HuH-7 (cell line): ENCODE measurements around the gene SMIM22.
A peak's percentile ranks its signal among the peaks of the same experiment; 100 is the strongest.
"Not testable (repeated sequence)": the region's sequence is repeated elsewhere in the genome, so short reads cannot be mapped to it uniquely, and the experiment has no call there.

Source experiments
- DNase-seq: peaks from one replicate; pipeline ENCODE4 v3.0.0; 2011; ENCODE audit warnings: low spot score

The SMIM22 gene

GRCh38 chr16:4768549-4769305, 26.4 kb upstream of the SMIM22 start:
- peak; percentile 94 for DNase-seq

- no peak for DNase-seq
Measured at GRCh38 chr16:4769306-4769638, 25.9 kb upstream of the SMIM22 start.

- no peak for DNase-seq
Measured at GRCh38 chr16:4771646-4772045, 23.5 kb upstream of the SMIM22 start.

- DNase-seq: no peak
Measured at GRCh38 chr16:4772351-4772750, 22.8 kb upstream of the SMIM22 start.

- DNase-seq: no peak
Measured at GRCh38 chr16:4775005-4775404, 20.2 kb upstream of the SMIM22 start.

- DNase-seq: no peak
Measured at GRCh38 chr16:4776141-4776705, 18.9 kb upstream of the SMIM22 start.

- no peak for DNase-seq
Measured at GRCh38 chr16:4777339-4778049, 17.7 kb upstream of the SMIM22 start.

GRCh38 chr16:4778050-4778392, 17.1 kb upstream of the SMIM22 start:
- no peak for DNase-seq

- no peak for DNase-seq
Measured at GRCh38 chr16:4780235-4780634, 14.9 kb upstream of the SMIM22 start.

- DNase-seq: no peak
Measured at GRCh38 chr16:4783251-4783950, 11.8 kb upstream of the SMIM22 start.

- no peak for DNase-seq
Measured at GRCh38 chr16:4783951-4784336, 11.2 kb upstream of the SMIM22 start.

- DNase-seq: not testable (repeated sequence)
Measured at GRCh38 chr16:4784444-4784987, 10.7 kb upstream of the SMIM22 start.

GRCh38 chr16:4785758-4786433, 9.3 kb upstream of the SMIM22 start:
- DNase-seq: no peak

- no peak for DNase-seq
Measured at GRCh38 chr16:4787068-4787467, 8.1 kb upstream of the SMIM22 start.

- DNase-seq: no peak
Measured at GRCh38 chr16:4787627-4788482, 7.3 kb upstream of the SMIM22 start, which contains the start of gene SEPTIN12. Gene SEPTIN12, minus strand, starts transcription at chr16:4788345. Its CDS starts 700 bp downstream, at chr16:4787645.

GRCh38 chr16:4788489-4788889, 6.7 kb upstream of the SMIM22 start:
- DNase-seq: peak; percentile 48

GRCh38 chr16:4788910-4789309, 6.3 kb upstream of the SMIM22 start:
- no peak for DNase-seq

- DNase-seq: no peak
Measured at GRCh38 chr16:4790261-4790660, 4.9 kb upstream of the SMIM22 start.

GRCh38 chr16:4790871-4791270, 4.3 kb upstream of the SMIM22 start:
- no peak for DNase-seq

- no peak for DNase-seq
Measured at GRCh38 chr16:4792951-4793513, 2.1 kb upstream of the SMIM22 start.
